ENCODE results near the gene AUTS2. TPM values are rescaled to one million over a fixed set of nuclear protein-coding genes. Genes with fewer than 3 reads are reported as not detected.
A peak's percentile ranks its signal among the peaks of the same experiment; 100 is the strongest.

Gene AUTS2
- total RNA-seq, 1 experiment from 2014 or later: 256 TPM

GRCh38 chr7:70630818-70631457 lies 1032.7 kb downstream of the AUTS2 start:
- Histone ChIP-seq H3K27me3 (ENCODE audit: insufficient read depth, low read length) (no peaks in the 10 kb centered on the region; the same call in 1 of the 2 replicates), H4K91ac (ENCODE audit: insufficient read length, low read depth, low read length) (no peak overlapping the region), H2BK20ac (ENCODE audit: low read depth, low read length, poor library complexity, severe bottlenecking) (no peak overlapping the region), H3K56ac (ENCODE audit: insufficient read length, low read depth, low read length) (no peak overlapping the region), H3K27ac (ENCODE audit: insufficient read length, low read depth, low read length) (no peak overlapping the region), H3K4ac (ENCODE audit: low read depth, low read length) (no peak overlapping the region), H2BK120ac (ENCODE audit: low read depth, low read length, poor library complexity, severe bottlenecking) (no peak overlapping the region), H3T11ph (ENCODE audit: low read length) (no peak overlapping the region), H2BK5ac (ENCODE audit: insufficient read length, low read length) (no peak overlapping the region), H4K5ac (ENCODE audit: insufficient read length, low read depth, low read length) (no peak overlapping the region), H2BK15ac (ENCODE audit: low read depth, low read length) (no peak overlapping the region), H2AK5ac (ENCODE audit: insufficient read length, low read length) (no peak overlapping the region), H3K79me2 (ENCODE audit: insufficient read depth, low read length) (no peaks in the 10 kb centered on the region), H3K18ac (ENCODE audit: insufficient read length, low read depth, low read length) (no peak overlapping the region), H4K20me1 (ENCODE audit: control insufficient read depth, insufficient read depth, insufficient read length) (no peaks in the 10 kb centered on the region), H3K23me2 (ENCODE audit: insufficient read length, low read depth, low read length, poor library complexity, severe bottlenecking) (no peaks in the 10 kb centered on the region), H3K9ac (ENCODE audit: extremely low read depth, insufficient read length, low read length) (no peak overlapping the region), H3K23ac (ENCODE audit: insufficient read length, low read depth, low read length) (no peak overlapping the region), H3K4me1 (ENCODE audit: insufficient read depth, low read length) (no peaks in the 10 kb centered on the region; the same call in 1 of the 2 replicates), H3K4me2 (ENCODE audit: insufficient read depth, insufficient read length, low read length) (no peak overlapping the region), H4K8ac (replicated peaks; ENCODE audit: insufficient read length, low read depth, low read length) (no peak overlapping the region), H3K9me3 (ENCODE audit: control insufficient read depth, low read depth, low read length) (no peaks in the 10 kb centered on the region), H3K14ac (ENCODE audit: insufficient read depth, low read length) (no peak overlapping the region; the same call in 1 of the 2 replicates), H2AFZ (ENCODE audit: low read length) (no peak overlapping the region), H3K79me1 (ENCODE audit: insufficient read depth, low read depth, low read length, poor library complexity, severe bottlenecking) (no peaks in the 10 kb centered on the region), H2BK12ac (ENCODE audit: insufficient read length, low read depth, low read length) (no peak overlapping the region)
- peaks cover 74% of the 10 kb centered on the region for H3K27me3 Mint-ChIP-seq (ENCODE audit: low read depth)
- no CpG with 5 or more reads among the region's 28 CpGs for WGBS (ENCODE audit: extremely low coverage, insufficient read length, low lambda C conversion rate)
- H3K36me3 Mint-ChIP-seq (ENCODE audit: insufficient read depth in 1 of 3, low read depth in 3 of 3): peaks cover 0 to 11% (median 3%) of the 10 kb centered on the region in 3 experiments; a peak in 5 of 7 replicates
- H3K27ac Mint-ChIP-seq: no peak overlapping the region
- no peak for DNase-seq
- H3K4me1 Mint-ChIP-seq: peaks cover 40 to 42% of the 10 kb centered on the region in 2 experiments
- peaks cover 0 to 5% of the 10 kb centered on the region in 2 experiments; a peak in 3 of 5 replicates for H3K9me3 Mint-ChIP-seq
- 0 out of 5 replicates have a peak overlapping the region, but pooled peaks of 1 of the 2 experiments have one; percentile 7 for H3K4me3 Mint-ChIP-seq
- TF ChIP-seq CTCF (conservative IDR thresholded peaks at IDR 0.05): no peak

Measured in H9 (cell line).